ENCODE results near the gene TMEM163. TPM values are rescaled to one million over a fixed set of nuclear protein-coding genes. Genes with fewer than 3 reads are reported as not detected.
"Not testable (repeated sequence)": the region's sequence is repeated elsewhere in the genome, so short reads cannot be mapped to it uniquely, and the experiment has no call there.

Gene TMEM163
- total RNA-seq, 2 donors from 2014 or later = 0.55 to 23.1 TPM

GRCh38 chr2:134657650-134658250 lies 61.0 kb downstream of the TMEM163 start:
- intact Hi-C loops (cut with DNase I) = no loop called here
- H3K4me1 ChIP-seq (replicated peaks) = no peaks in the 10 kb centered on the region
- no peak for DNase-seq (ENCODE audit: low spot score)
- no peak overlapping the region for H3K27ac ChIP-seq
- no peaks in the 10 kb centered on the region for H3K9me3 ChIP-seq
- no peaks in the 10 kb centered on the region for H3K36me3 ChIP-seq
- TF ChIP-seq CTCF (IDR thresholded peaks at IDR 0.05) (no peak), POLR2AphosphoS5 (IDR thresholded peaks at IDR 0.05) (no peak)
- H3K4me3 ChIP-seq = no peak overlapping the region
- no peaks in the 10 kb centered on the region for H3K27me3 ChIP-seq (replicated peaks; ENCODE audit: insufficient read depth)
- 80% methylated on average over 12 of the region's 12 CpGs for WGBS

- intact Hi-C loops (cut with DNase I); H3K9me3 ChIP-seq; H3K36me3 ChIP-seq; H3K27ac ChIP-seq; H3K4me3 ChIP-seq; DNase-seq (ENCODE audit: low spot score); H3K4me1 ChIP-seq (replicated peaks); H3K27me3 ChIP-seq (replicated peaks; ENCODE audit: insufficient read depth): not testable (repeated sequence)
- WGBS = 97% methylated on average over 8 of the region's 15 CpGs
Observed at GRCh38 chr2:134656391-134656790, 62.4 kb downstream of the TMEM163 start.

- no peak overlapping the region for H3K27ac ChIP-seq
- no peaks in the 10 kb centered on the region for H3K27me3 ChIP-seq (replicated peaks; ENCODE audit: insufficient read depth)
- no peaks in the 10 kb centered on the region for H3K9me3 ChIP-seq
- DNase-seq (ENCODE audit: low spot score) = no peak
- no peak for TF ChIP-seq POLR2AphosphoS5 (IDR thresholded peaks at IDR 0.05)
- 86% methylated on average over 5 of the region's 5 CpGs for WGBS
- H3K4me1 ChIP-seq (replicated peaks) = no peaks in the 10 kb centered on the region
- H3K36me3 ChIP-seq = no peaks in the 10 kb centered on the region
- intact Hi-C loops (cut with DNase I) = no loop called here
- no peak overlapping the region for H3K4me3 ChIP-seq
Observed at GRCh38 chr2:134648586-134648985, 70.2 kb downstream of the TMEM163 start.

DNA sequence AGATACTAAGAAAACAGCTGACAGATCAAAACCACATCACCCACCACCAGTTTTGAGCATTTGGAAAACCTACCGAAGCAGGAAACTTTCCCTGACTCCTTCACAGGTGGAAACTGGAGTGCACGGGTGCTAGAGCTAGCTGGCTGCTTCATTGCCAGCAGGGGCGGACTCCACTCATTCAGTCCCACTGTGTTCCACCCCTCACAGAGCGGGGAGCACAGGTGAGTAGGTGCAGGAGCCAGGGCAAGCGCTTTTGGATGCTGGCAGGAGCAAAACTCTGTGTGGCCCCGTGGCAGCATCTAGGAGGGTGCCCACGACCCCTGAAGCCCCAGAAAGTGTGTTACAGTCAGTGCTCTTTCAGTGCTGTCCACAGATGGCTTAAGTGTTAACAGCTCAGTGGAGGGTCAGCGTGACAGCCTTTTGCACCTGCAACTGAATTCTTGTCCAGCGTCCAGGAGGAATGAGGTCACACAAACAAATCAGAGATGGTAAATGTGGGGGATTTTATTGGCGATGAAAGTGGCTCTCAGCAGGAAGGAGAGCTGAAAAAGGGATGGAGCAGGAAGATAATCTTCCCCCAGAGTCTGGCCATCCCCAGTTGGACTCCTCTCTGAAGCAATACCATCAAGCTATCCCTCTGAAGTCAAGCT lies 71.1 kb downstream of the TMEM163 start:
- H3K36me3 ChIP-seq = no peaks in the 10 kb centered on the region
- no peak overlapping the region for H3K4me3 ChIP-seq
- no peak for TF ChIP-seq POLR2A (IDR thresholded peaks at IDR 0.05)
- TF ChIP-seq POLR2AphosphoS5 (IDR thresholded peaks at IDR 0.05) = no peak
- TF ChIP-seq CTCF (IDR thresholded peaks at IDR 0.05) = no peak
- H3K27me3 ChIP-seq (replicated peaks; ENCODE audit: insufficient read depth) = no peaks in the 10 kb centered on the region
- 65% methylated on average over 10 of the region's 10 CpGs for WGBS
- H3K9me3 ChIP-seq = no peaks in the 10 kb centered on the region
- intact Hi-C loops (cut with DNase I) = no loop called here
- no peaks in the 10 kb centered on the region for H3K4me1 ChIP-seq (replicated peaks)
- no peak for DNase-seq (ENCODE audit: low spot score)
- no peak overlapping the region for H3K27ac ChIP-seq

GRCh38 chr2:134642938-134643337 lies 75.9 kb downstream of the TMEM163 start:
- no peak overlapping the region for H3K27ac ChIP-seq
- intact Hi-C loops (cut with DNase I) = no loop called here
- H3K27me3 ChIP-seq (replicated peaks; ENCODE audit: insufficient read depth) = no peaks in the 10 kb centered on the region
- TF ChIP-seq POLR2AphosphoS5 (IDR thresholded peaks at IDR 0.05) (no peak), POLR2A (IDR thresholded peaks at IDR 0.05) (no peak)
- H3K4me3 ChIP-seq = no peak overlapping the region
- WGBS = 78% methylated on average over 1 of the region's 1 CpG
- H3K36me3 ChIP-seq = no peaks in the 10 kb centered on the region
- no peaks in the 10 kb centered on the region for H3K4me1 ChIP-seq (replicated peaks)
- no peak for DNase-seq (ENCODE audit: low spot score)
- H3K9me3 ChIP-seq = no peaks in the 10 kb centered on the region

- TF ChIP-seq POLR2AphosphoS5 (IDR thresholded peaks at IDR 0.05) = no peak
- no peak overlapping the region for H3K4me3 ChIP-seq
- no peak overlapping the region for H3K27ac ChIP-seq
- H3K36me3 ChIP-seq = no peaks in the 10 kb centered on the region
- H3K9me3 ChIP-seq = no peaks in the 10 kb centered on the region
- DNase-seq (ENCODE audit: low spot score) = no peak
- 68% methylated on average over 4 of the region's 4 CpGs for WGBS
- no peaks in the 10 kb centered on the region for H3K4me1 ChIP-seq (replicated peaks)
- H3K27me3 ChIP-seq (replicated peaks; ENCODE audit: insufficient read depth) = no peaks in the 10 kb centered on the region
- intact Hi-C loops (cut with DNase I) = no loop called here
Observed at GRCh38 chr2:134640494-134640893, 78.3 kb downstream of the TMEM163 start.

GRCh38 chr2:134639265-134639664 lies 79.5 kb downstream of the TMEM163 start:
- no peak overlapping the region for H3K27ac ChIP-seq
- no peak for DNase-seq (ENCODE audit: low spot score)
- no peaks in the 10 kb centered on the region for H3K4me1 ChIP-seq (replicated peaks)
- WGBS = 30% methylated on average over 2 of the region's 2 CpGs
- TF ChIP-seq CTCF (IDR thresholded peaks at IDR 0.05) (no peak), POLR2A (IDR thresholded peaks at IDR 0.05) (no peak), POLR2AphosphoS5 (IDR thresholded peaks at IDR 0.05) (no peak)
- H3K4me3 ChIP-seq = no peak overlapping the region
- no peaks in the 10 kb centered on the region for H3K36me3 ChIP-seq
- H3K9me3 ChIP-seq = no peaks in the 10 kb centered on the region
- intact Hi-C loops (cut with DNase I) = no loop called here
- H3K27me3 ChIP-seq (replicated peaks; ENCODE audit: insufficient read depth) = no peaks in the 10 kb centered on the region
